ENCODE data around the gene PLEKHM3.
"Not testable (repeated sequence)": the region's sequence is repeated elsewhere in the genome, so short reads cannot be mapped to it uniquely, and the experiment has no call there.

PLEKHM3 gene

GRCh38 chr2:207950063-207950760, 75.1 kb downstream of the PLEKHM3 start:
- no peak for FAIRE-seq

DNA sequence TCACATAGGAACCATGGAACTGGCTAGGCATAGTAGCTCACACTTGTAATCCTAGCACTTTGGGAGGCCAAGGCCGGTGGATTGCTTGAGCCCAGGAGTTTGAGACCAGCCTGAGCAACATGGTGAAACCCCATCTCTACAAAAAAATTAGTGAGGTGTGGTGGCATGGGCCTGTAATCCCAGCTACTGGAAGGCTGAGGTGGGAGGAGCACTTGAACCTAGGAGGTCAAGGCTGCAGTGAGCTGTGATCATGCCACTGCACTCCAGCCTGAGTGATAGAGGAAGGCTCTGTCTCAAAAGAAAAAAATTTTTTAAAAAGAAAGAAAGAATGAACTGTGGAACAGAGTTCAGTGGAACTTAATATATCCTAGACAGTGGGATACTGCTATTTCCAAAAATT, 76.1 kb downstream of the PLEKHM3 start:
- FAIRE-seq: not testable (repeated sequence)

GRCh38 chr2:207944979-207945600, 80.2 kb downstream of the PLEKHM3 start:
- no peak for FAIRE-seq

DNA sequence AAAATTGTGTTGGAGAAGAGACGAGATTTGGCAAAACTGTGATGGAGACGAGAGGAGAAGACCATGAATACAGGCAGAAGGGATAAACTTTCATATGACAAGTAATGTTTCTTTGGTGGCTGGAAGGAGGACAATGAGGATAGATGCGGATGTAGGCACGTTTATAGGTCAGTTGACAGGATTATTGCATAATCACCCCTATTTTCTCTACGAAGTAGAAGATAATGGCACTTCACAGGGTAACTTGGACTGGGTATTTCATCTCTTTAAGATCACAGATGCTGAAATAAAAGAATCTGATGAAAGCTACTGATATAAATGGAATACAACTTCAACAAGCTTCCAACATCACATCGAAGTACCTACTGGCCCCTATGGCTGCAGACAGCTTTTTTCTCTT, 81.0 kb downstream of the PLEKHM3 start:
- FAIRE-seq: no peak

DNA sequence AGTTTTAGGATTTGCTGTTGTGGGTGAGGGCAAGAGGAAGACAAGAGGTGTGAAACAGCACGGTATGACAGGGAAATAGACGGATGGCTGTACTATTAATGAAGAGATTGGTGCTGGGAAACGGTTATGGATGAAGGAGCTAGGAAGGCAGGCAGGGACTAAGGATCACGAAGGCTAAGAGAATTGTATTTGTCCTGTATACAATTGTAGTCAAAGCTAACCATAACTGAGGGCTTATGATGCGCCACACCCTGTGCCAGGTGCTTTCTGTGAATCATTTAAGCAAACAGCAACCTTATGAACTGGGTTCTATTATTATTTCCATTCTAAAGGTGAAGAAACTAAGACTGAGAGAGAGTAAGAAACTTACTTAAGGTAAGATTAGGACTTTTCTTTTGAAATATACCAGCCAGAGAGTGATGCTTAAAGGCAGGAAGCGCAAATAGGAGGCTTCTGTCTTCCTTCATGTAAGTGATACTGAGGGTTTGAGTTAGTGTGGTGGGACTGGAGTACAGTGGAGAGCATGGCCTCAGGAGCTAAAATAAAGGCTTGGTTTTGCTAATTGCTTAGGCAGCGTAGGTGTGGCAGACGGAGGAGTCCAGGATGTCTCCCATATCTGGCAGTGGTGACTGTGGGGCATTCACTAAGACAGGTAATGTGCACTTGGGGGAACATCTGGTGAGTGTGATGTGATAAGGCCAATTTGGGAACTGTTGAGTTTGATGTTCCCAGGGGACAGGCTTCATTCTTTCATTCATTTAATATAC, 85.8 kb downstream of the PLEKHM3 start:
- FAIRE-seq: peak; percentile 41

DNA sequence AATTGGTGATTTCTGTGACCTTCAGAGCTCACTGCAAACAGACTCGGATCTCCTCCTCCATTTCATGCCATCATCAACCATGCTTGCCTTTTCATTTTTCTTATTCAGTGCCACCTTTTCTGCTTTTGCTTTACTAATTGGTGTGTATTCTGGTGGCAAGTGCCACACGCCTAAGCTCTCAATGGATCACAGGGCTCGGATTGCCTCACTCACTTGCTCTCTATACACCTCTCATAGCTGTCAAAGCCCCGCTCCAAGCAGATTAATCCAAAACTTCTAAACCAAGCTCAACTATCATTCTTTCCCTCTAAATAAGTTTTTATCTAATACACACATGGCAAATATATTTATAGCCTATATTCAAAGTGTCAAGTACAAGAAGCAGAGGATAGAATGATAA, 86.4 kb downstream of the PLEKHM3 start:
- FAIRE-seq: no peak

- no peak for FAIRE-seq
Observed at GRCh38 chr2:207938415-207938814, 86.9 kb downstream of the PLEKHM3 start.

GRCh38 chr2:207937823-207938222, 87.5 kb downstream of the PLEKHM3 start:
- no peak for FAIRE-seq

GRCh38 chr2:207937253-207937652, 88.1 kb downstream of the PLEKHM3 start:
- FAIRE-seq: no peak

GRCh38 chr2:207936380-207936779, 88.9 kb downstream of the PLEKHM3 start:
- FAIRE-seq: no peak

- FAIRE-seq: no peak
Observed at GRCh38 chr2:207935991-207936370, 89.3 kb downstream of the PLEKHM3 start.

DNA sequence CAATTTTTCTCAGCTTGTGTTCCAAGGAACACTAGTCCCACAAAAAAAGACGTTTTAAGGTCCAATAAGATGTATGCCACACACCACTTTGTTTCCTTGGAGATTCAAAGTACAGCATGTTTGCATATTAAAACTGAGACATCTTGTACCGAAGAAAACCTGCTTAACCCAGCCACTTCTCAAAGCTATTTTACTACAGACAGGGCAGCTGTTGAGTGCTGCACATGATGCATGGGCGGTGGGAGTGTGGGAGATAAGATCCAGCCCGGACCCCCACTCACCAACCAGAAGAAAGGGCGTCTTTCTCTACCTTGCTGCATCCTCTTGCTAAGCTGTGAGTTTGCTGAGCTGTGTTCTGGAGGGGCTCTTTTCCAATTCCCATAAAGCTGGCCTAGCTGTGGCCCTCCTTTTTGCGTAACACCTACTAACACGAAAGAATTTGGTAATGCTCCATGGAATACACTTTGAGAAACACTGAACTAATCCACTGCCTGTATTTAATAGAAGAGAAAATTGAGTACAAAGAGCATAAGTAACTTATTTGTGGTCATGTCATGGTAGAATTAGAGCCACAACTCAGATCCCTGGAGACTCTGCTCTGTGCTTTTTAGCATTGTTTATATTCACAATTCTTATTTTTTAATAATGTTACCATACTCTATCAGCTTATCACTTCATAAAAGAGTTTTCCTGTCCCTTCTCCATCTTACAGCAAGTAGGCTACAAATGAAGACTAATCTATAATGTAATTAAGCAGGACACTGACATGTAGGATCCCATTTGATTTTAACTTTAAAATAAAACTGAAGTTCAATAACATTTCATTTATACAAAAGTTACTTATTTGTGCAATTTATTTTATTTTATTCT, 90.0 kb downstream of the PLEKHM3 start:
- no peak for FAIRE-seq

- no peak for FAIRE-seq
Observed at GRCh38 chr2:207934720-207935119, 90.6 kb downstream of the PLEKHM3 start.

DNA sequence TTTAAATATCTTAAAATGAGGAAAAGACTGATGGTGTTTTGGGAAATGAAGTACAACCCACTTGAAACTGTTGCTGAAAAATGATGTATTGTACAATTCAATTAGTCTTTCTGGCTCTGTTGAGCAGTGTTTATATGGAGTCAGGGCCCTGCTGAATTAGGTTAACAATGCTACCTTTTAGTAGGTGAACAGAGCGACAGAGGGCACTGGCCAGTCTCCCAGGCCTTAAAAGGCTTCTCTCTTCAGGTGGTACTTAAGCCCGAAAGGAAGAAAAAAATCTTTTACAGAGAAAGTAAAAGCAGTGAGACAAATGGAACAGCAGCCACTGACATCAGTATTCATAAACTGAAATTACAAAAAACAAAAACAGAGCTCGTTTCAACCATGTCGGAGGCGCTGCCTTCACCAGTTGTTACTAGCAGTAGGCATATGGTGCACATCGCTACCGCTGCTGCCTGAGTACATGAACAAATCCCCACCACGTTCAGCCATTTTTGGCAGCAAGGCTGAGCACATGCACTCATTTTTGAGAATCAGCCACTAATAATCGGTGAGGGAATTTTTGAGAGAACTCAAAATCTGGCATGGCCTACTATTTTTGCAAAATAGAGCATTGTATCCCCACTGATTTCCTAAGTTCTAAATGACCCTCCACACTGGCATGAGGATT, 91.8 kb downstream of the PLEKHM3 start:
- peak; percentile 21 for FAIRE-seq

DNA sequence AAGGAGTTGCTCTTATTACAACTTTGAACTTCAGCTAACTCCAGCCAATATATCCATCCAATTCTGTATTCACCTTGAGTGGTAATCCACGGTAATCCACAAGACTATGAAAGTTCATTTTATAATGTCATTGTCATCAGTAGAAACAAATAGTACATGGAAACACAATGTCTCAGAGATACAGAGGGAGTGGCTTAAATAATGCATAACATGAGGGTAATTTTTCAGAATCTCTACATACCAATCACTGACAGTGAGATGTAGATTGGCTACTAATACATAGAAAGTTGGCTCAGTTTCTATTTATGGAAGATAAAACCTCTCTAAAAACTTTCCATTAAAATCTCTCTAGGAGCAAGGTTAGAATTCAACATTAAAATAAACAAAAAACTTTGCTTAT, 93.2 kb downstream of the PLEKHM3 start:
- no peak for FAIRE-seq

DNA sequence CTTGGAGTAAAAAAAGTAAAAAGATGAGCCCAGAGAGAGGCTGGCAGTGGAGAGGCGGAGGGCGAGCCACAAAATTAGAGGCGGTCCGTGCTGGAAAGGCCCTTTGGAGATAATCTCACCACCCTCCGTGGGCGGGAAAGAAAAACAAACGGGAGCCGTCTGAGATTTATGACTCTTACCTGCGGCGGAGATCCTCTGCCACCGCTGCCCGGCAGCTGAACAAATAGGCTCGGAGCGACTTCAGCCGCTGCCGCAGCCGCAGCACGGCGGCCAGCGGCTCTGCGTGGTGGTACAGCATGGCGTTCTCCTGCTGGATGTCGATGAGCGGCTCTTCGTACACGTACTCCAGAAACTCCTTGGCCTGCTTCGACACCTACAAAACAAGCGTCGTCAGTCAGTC, 94.6 kb downstream of the PLEKHM3 start:
- no peak for FAIRE-seq

- no peak for FAIRE-seq
Observed at GRCh38 chr2:207929923-207930322, 95.4 kb downstream of the PLEKHM3 start.

DNA sequence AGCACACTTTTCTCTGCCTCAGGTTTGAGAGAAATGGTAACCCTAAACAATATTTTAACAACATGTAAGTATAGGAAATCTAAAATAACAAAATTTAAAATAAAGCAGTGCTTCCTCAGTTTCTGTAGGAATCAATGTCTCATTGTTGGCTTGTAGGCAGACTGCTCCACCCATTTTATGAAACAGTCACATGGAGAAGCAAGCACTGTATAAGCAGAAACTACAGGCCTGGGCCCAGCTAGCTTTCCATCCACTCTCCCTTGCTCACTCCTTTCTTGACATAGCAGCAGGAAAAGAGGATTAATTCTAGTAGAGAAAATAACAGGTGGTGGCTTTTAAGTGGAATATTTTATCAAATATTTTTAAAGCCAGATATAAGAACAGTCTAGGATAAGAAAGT, 97.2 kb downstream of the PLEKHM3 start:
- FAIRE-seq: no peak

DNA sequence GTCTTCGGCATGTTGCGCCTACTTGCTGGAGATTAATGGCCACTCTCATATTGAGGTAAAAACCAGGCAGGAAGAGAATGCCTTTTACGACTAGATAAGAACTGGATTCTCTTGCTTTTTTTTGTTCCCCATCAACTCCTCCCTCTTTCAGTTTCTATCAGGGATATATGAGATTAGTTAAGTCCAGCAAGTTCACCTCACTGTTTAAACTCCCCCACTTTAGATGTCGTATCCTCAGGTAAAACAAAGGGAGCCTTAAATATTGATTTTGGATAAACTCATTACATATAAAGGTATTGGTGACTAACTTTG, 98.4 kb downstream of the PLEKHM3 start:
- no peak for FAIRE-seq

- no peak for FAIRE-seq
Observed at GRCh38 chr2:207926133-207926988, 99.0 kb downstream of the PLEKHM3 start.

GRCh38 chr2:207925601-207926000, 99.7 kb downstream of the PLEKHM3 start:
- no peak for FAIRE-seq

- no peak for FAIRE-seq
Observed at GRCh38 chr2:207921606-207922005, 103.7 kb downstream of the PLEKHM3 start.
